ENCODE results near the gene FGF18.

FGF18 gene

GRCh38 chr5:171438738-171439137, 19.3 kb downstream of the FGF18 start:
- no peak for DNase-seq (ENCODE audit: low spot score)
- TF ChIP-seq CTCF (IDR thresholded peaks at IDR 0.05; ENCODE audit: extremely low read depth, missing control alignments), result no peak

- TF ChIP-seq CTCF (IDR thresholded peaks at IDR 0.05; ENCODE audit: extremely low read depth, missing control alignments), result no peak
Measured at GRCh38 chr5:171441246-171441791, 21.9 kb downstream of the FGF18 start.

GRCh38 chr5:171442287-171443042, 23.0 kb downstream of the FGF18 start:
- no peak for TF ChIP-seq CTCF (IDR thresholded peaks at IDR 0.05; ENCODE audit: extremely low read depth, missing control alignments)
- no peak for DNase-seq (ENCODE audit: low spot score)

More at GRCh38 chr5:171441246-171441791, 21.9 kb downstream of the FGF18 start:
- no peak for DNase-seq (ENCODE audit: low spot score)

- no peak for TF ChIP-seq CTCF (IDR thresholded peaks at IDR 0.05; ENCODE audit: extremely low read depth, missing control alignments)
- no peak for DNase-seq (ENCODE audit: low spot score)
Measured at GRCh38 chr5:171444582-171444981, 25.1 kb downstream of the FGF18 start.

GRCh38 chr5:171445644-171446516, 26.4 kb downstream of the FGF18 start:
- TF ChIP-seq CTCF (IDR thresholded peaks at IDR 0.05; ENCODE audit: extremely low read depth, missing control alignments), result no peak

GRCh38 chr5:171447226-171447625, 27.8 kb downstream of the FGF18 start:
- DNase-seq (ENCODE audit: low spot score), result no peak
- TF ChIP-seq CTCF (IDR thresholded peaks at IDR 0.05; ENCODE audit: extremely low read depth, missing control alignments), result no peak

More at GRCh38 chr5:171445644-171446516, 26.4 kb downstream of the FGF18 start:
- no peak for DNase-seq (ENCODE audit: low spot score)

- no peak for TF ChIP-seq CTCF (IDR thresholded peaks at IDR 0.05; ENCODE audit: extremely low read depth, missing control alignments)
- DNase-seq (ENCODE audit: low spot score), result no peak
Measured at GRCh38 chr5:171449426-171449825, 30.0 kb downstream of the FGF18 start.
